Ishikawa (cell line): ENCODE measurements around the gene LINGO3.

Source experiments
- CEBPB ChIP-seq: IDR thresholded peaks from 2 replicates; pipeline ENCODE4 v1.6.1; 2012
- CREB1 ChIP-seq: IDR thresholded peaks from 2 replicates; pipeline ENCODE4 v1.6.1; 2012; ENCODE audit warnings: low read depth
- EGR1 ChIP-seq: IDR thresholded peaks from 2 replicates; pipeline ENCODE4 v1.6.1; 2012
- EP300 ChIP-seq: IDR thresholded peaks from 2 replicates; pipeline ENCODE4 v1.6.1; 2012; ENCODE audit warnings: borderline replicate concordance
- FOXM1 ChIP-seq: IDR thresholded peaks from 2 replicates; pipeline ENCODE4 v1.6.1; 2012; ENCODE audit warnings: low read depth, borderline replicate concordance
- NFIC ChIP-seq: IDR thresholded peaks from 2 replicates; pipeline ENCODE4 v1.6.1; 2012
- RAD21 ChIP-seq: IDR thresholded peaks from 2 replicates; pipeline ENCODE4 v1.6.1; 2012; ENCODE audit warnings: low read depth
- REST ChIP-seq: IDR thresholded peaks from 2 replicates; pipeline ENCODE4 v1.6.1; 2012; ENCODE audit warnings: low read depth, mild to moderate bottlenecking
- TAF1 ChIP-seq: IDR thresholded peaks from 2 replicates; pipeline ENCODE4 v1.6.1; 2012; ENCODE audit warnings: low read depth, mild to moderate bottlenecking
- TCF12 ChIP-seq: IDR thresholded peaks from 2 replicates; pipeline ENCODE4 v1.6.1; 2012; ENCODE audit warnings: low read depth
- TEAD4 ChIP-seq: IDR thresholded peaks from 2 replicates; pipeline ENCODE4 v1.6.1; 2012
- YY1 ChIP-seq: IDR thresholded peaks from 2 replicates; pipeline ENCODE4 v1.6.1; 2012; ENCODE audit warnings: low read depth
- ZBTB7A ChIP-seq: IDR thresholded peaks from 2 replicates; pipeline ENCODE4 v1.6.1; 2012; ENCODE audit warnings: low read depth
- TF ChIP-seq, protein P1 (sequence below): IDR thresholded peaks from 2 replicates; pipeline ENCODE4 v1.6.1; 2012
- TF ChIP-seq, protein P2 (sequence below): IDR thresholded peaks from 2 replicates; pipeline ENCODE4 v1.6.1; 2012

LINGO3 gene

DNA sequence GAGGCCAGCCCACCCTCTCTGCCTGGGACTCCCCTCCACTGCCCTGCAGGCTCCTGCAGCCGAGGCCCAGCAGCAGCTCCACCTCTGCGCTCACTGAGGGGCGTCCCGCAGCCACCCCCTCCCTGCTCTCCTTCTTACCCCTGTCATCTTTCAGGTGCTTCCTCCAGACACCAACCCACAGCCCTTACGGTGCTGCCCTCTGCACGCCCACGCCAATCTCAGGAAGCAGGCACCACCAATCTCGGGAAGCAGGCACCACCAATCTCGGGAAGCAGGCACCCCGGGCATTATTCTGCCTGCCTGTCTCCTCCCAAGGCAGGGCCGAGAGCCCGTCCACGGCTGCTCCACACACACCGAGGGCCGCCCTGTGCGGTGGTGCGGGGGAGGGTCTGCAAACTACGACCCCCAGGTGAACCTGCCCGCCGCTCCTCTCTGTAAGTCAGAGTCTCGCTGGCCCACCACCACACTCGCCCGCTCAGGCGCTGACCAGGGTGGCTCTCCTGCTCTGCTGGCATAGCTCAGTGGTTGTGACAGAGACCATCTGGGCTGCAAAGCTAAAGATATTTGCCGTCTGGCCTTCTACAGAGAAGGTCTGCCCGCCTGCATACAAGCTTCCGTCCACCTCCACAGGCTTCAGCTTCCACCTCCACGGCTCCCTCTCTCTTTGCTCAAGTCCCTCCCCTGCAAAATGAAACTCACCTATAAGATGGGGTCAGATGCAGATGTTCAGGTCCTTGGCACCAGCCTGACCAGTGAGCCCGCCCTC lies 17.5 kb upstream of the LINGO3 start:
- TF ChIP-seq NFIC (no peak), RAD21 (no peak), TEAD4 (no peak), EGR1 (no peak), YY1 (no peak), FOXM1 (no peak), ZBTB7A (no peak), EP300 (no peak), CREB1 (no peak), REST (no peak), CEBPB (no peak), TAF1 (no peak), TCF12 (no peak)
- TF ChIP-seq, protein P1, sequence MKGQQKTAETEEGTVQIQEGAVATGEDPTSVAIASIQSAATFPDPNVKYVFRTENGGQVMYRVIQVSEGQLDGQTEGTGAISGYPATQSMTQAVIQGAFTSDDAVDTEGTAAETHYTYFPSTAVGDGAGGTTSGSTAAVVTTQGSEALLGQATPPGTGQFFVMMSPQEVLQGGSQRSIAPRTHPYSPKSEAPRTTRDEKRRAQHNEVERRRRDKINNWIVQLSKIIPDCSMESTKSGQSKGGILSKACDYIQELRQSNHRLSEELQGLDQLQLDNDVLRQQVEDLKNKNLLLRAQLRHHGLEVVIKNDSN: no peak
- TF ChIP-seq, protein P2, sequence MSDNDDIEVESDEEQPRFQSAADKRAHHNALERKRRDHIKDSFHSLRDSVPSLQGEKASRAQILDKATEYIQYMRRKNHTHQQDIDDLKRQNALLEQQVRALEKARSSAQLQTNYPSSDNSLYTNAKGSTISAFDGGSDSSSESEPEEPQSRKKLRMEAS: no peak

DNA sequence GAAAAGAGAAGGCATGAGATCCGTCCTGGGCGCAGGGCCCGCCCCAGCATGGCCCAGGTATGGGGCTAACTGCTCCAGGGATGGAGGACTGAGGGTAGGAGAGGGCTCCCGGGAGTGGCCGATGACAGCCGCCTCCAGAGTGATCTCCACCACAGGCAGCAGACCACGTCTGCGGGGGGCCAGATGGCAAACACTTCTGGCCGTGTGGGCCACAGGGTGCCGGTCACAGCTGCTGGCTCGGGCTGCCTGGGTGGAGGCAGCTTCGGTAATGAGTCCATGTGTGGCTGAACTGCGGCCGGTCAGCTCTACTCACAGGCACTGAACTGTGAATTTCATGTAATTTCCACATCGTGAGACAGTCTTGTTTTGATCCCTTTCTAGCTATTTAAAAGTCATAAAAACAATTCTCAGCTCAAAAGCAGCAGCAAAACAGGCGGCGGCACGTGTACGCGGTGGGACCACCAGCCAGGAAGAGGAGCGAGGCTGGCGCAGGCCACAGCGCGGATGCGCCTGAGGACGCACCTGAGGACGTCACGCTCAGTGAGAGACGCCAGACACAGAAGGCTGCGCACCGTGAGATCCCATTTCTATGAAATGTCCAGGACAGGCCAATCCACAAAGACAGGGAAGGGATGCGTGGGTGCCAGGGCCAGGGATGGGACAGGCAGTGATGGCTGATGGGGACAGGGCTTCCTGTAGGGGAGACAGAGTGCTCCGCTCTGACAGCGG lies 16.4 kb upstream of the LINGO3 start:
- TF ChIP-seq EP300: no peak
- TF ChIP-seq CREB1: no peak
- TF ChIP-seq REST: no peak
- TF ChIP-seq, protein P2: no peak
- TF ChIP-seq FOXM1: no peak
- TF ChIP-seq, protein P1: no peak
- no peak for TF ChIP-seq NFIC
- no peak for TF ChIP-seq RAD21
- no peak for TF ChIP-seq TEAD4
- TF ChIP-seq TAF1: no peak
- no peak for TF ChIP-seq YY1
- no peak for TF ChIP-seq TCF12
- no peak for TF ChIP-seq ZBTB7A

DNA sequence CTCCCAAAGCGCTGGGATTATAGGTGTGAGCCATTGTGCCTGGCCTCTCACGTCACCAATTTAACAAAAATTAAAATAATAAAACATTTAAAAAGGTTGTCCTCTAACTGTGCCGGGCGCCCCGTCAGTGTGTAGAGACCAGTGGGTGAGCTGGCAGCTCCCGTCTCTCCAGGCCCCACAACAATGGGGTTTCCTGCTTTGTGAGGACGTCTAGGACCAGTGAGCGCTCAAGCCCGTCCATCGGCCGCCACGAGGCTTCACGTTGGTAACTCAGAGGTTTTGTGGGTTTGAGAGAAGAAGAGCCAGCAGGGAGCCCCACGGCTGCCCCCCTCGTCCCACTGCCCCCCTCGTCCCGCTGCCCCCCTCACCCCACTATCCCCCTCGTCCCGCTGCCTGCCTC lies 15.8 kb upstream of the LINGO3 start:
- TF ChIP-seq RAD21 (no peak), TAF1 (no peak), NFIC (no peak), FOXM1 (no peak), EP300 (no peak), REST (no peak), ZBTB7A (no peak), TEAD4 (no peak), CEBPB (no peak), YY1 (no peak), CREB1 (no peak), EGR1 (no peak), TCF12 (no peak)
- TF ChIP-seq, protein P1: no peak
- TF ChIP-seq, protein P2: no peak
